ENCODE measurements around the gene EPHB2.
"Not testable (repeated sequence)": the region's sequence is repeated elsewhere in the genome, so short reads cannot be mapped to it uniquely, and the experiment has no call there.

EPHB2 gene

GRCh38 chr1:22941257-22941656 lies 230.6 kb downstream of the EPHB2 start:
- TF ChIP-seq CTCF (IDR thresholded peaks at IDR 0.05; ENCODE audit: low read depth, low read length) = no peak
- DNase-seq (ENCODE audit: extremely low read depth, low read depth) = no peak

GRCh38 chr1:22944346-22945055 lies 233.9 kb downstream of the EPHB2 start:
- no peak for DNase-seq (ENCODE audit: extremely low read depth, low read depth)
- no peak for TF ChIP-seq CTCF (IDR thresholded peaks at IDR 0.05; ENCODE audit: low read depth, low read length)

- not testable (repeated sequence) for DNase-seq (ENCODE audit: extremely low read depth, low read depth)
Measured at GRCh38 chr1:22945171-22945570, 234.5 kb downstream of the EPHB2 start.

- peak; percentile 87 for DNase-seq (ENCODE audit: extremely low read depth, low read depth)
- TF ChIP-seq CTCF (IDR thresholded peaks at IDR 0.05; ENCODE audit: low read depth, low read length) = no peak
Measured at GRCh38 chr1:22949822-22950331, 239.2 kb downstream of the EPHB2 start.

GRCh38 chr1:22951796-22952195 lies 241.2 kb downstream of the EPHB2 start:
- DNase-seq (ENCODE audit: extremely low read depth, low read depth) = no peak
- no peak for TF ChIP-seq CTCF (IDR thresholded peaks at IDR 0.05; ENCODE audit: low read depth, low read length)

- no peak for TF ChIP-seq CTCF (IDR thresholded peaks at IDR 0.05; ENCODE audit: low read depth, low read length)
- DNase-seq (ENCODE audit: extremely low read depth, low read depth) = no peak
Measured at GRCh38 chr1:22952694-22953056, 242.0 kb downstream of the EPHB2 start.

GRCh38 chr1:22953057-22953739 lies 242.6 kb downstream of the EPHB2 start:
- no peak for TF ChIP-seq CTCF (IDR thresholded peaks at IDR 0.05; ENCODE audit: low read depth, low read length)
- no peak for DNase-seq (ENCODE audit: extremely low read depth, low read depth)
